CD14-positive monocyte (primary cell): ENCODE results near the gene FOXC1. TPM values are rescaled to one million over a fixed set of nuclear protein-coding genes. Genes with fewer than 3 reads are reported as not detected.

Experiments used
- DNase-seq, 3 donors: peaks; one replicate each; pipeline ENCODE4 v3.0.0-alpha.2; 2011 to 2022
- H2AFZ ChIP-seq: 2 replicates; pipeline ENCODE4 v1.6.0; 2012; ENCODE audit warnings: mild to moderate bottlenecking, low read depth, low read length, inconsistent platforms; ENCODE audit not compliant: insufficient read depth, poor library complexity, severe bottlenecking
- H3K27ac ChIP-seq, 2 donors: 1 replicate in 1 of 2; 2 replicates in 1 of 2; pipeline ENCODE4 v1.5.1; 2012 to 2013; ENCODE audit warnings: low read length in 2 of 2, control low read depth in 1 of 2, inconsistent platforms in 1 of 2, low read depth in 1 of 2, mild to moderate bottlenecking in 1 of 2
- H3K27me3 ChIP-seq, 2 donors: one replicate each; pipeline versions ENCODE4 v1.6.0 to v1.6.1; 2011 to 2013; ENCODE audit warnings: low read length in 2 of 2; ENCODE audit not compliant: control insufficient read depth in 2 of 2, insufficient read depth in 2 of 2
- H3K36me3 ChIP-seq, 2 donors: replicated peaks in 1 of 2; 1 replicate in 1 of 2; 2 replicates in 1 of 2; pipeline versions ENCODE4 v1.5.1 to v1.6.1; 2012 to 2013; ENCODE audit warnings: low read length in 2 of 2, control low read depth in 1 of 2, inconsistent platforms in 1 of 2, mild to moderate bottlenecking in 1 of 2; ENCODE audit not compliant: insufficient read depth in 2 of 2, control insufficient read depth in 1 of 2
- H3K4me1 ChIP-seq, 2 donors: 1 replicate in 1 of 2; 2 replicates in 1 of 2; pipeline versions ENCODE4 v1.5.1 to v1.6.1; 2012 to 2013; ENCODE audit warnings: low read length in 2 of 2, control low read depth in 1 of 2, inconsistent platforms in 1 of 2, mild to moderate bottlenecking in 1 of 2, moderate library complexity in 1 of 2; ENCODE audit not compliant: insufficient read depth in 2 of 2, control insufficient read depth in 1 of 2
- H3K4me2 ChIP-seq: replicated peaks from 2 replicates; pipeline ENCODE3; 2012; ENCODE audit warnings: low read length, moderate library complexity, mild to moderate bottlenecking; ENCODE audit not compliant: poor library complexity, severe bottlenecking; ENCODE audit errors: extremely low read depth
- H3K4me3 ChIP-seq, 3 experiments: fragments of 200-600 bp in 1 of 3; sonication (generic) in 1 of 3; replicated peaks in 1 of 3; 1 replicate in 2 of 3; 2 replicates in 1 of 3; pipeline ENCODE4 v1.5.1; 2011 to 2013; ENCODE audit warnings: low read length in 3 of 3, mild to moderate bottlenecking in 3 of 3, control low read depth in 2 of 3, low read depth in 2 of 3, inconsistent platforms in 1 of 3, moderate library complexity in 1 of 3
- H3K79me2 ChIP-seq: 2 replicates; pipeline ENCODE4 v1.6.0; 2012; ENCODE audit warnings: mild to moderate bottlenecking, control low read depth, inconsistent platforms, low read length, moderate library complexity; ENCODE audit not compliant: insufficient read depth
- H3K9ac ChIP-seq: 2 replicates; pipeline ENCODE4 v1.6.0; 2017; ENCODE audit warnings: low read length, mild to moderate bottlenecking; ENCODE audit not compliant: insufficient read depth, poor library complexity, severe bottlenecking
- H3K9me3 ChIP-seq, 2 donors: replicated peaks in 1 of 2; 1 replicate in 1 of 2; 2 replicates in 1 of 2; pipeline versions ENCODE4 v1.5.1 to v1.6.1; 2012 to 2013; ENCODE audit warnings: low read length in 2 of 2, control low read depth in 1 of 2; ENCODE audit not compliant: control insufficient read depth in 1 of 2, insufficient read depth in 1 of 2
- H4K20me1 ChIP-seq: 2 replicates; pipeline ENCODE4 v1.6.0; 2012; ENCODE audit warnings: mild to moderate bottlenecking, low read length, control low read depth, moderate library complexity; ENCODE audit not compliant: insufficient read depth
- H3K27ac Mint-ChIP-seq, 7 donors: one replicate each; pipeline ENCODE4 v1.8.0; 2020; ENCODE audit warnings: mild to moderate bottlenecking in 7 of 7, mixed read lengths in 7 of 7, moderate library complexity in 6 of 7, inconsistent platforms in 2 of 7
- H3K27me3 Mint-ChIP-seq, 3 donors: one replicate each; pipeline ENCODE4 v1.8.0; 2021 to 2022; ENCODE audit warnings: low read depth in 3 of 3, mild to moderate bottlenecking in 3 of 3, mixed read lengths in 3 of 3, moderate library complexity in 3 of 3, inconsistent platforms in 1 of 3
- H3K36me3 Mint-ChIP-seq, 2 donors: one replicate each; pipeline ENCODE4 v1.8.0; 2020; ENCODE audit warnings: mixed read lengths in 2 of 2, inconsistent platforms in 1 of 2, mild to moderate bottlenecking in 1 of 2
- H3K4me1 Mint-ChIP-seq: one replicate; pipeline ENCODE4 v1.8.0; 2020; ENCODE audit warnings: mild to moderate bottlenecking, mixed read lengths
- H3K4me3 Mint-ChIP-seq, 2 donors: one replicate each; pipeline ENCODE4 v1.8.0; 2020; ENCODE audit warnings: mild to moderate bottlenecking in 2 of 2, mixed read lengths in 2 of 2, moderate library complexity in 1 of 2
- H3K9me3 Mint-ChIP-seq, 7 donors: one replicate each; pipeline ENCODE4 v1.8.0; 2020 to 2022; ENCODE audit warnings: mixed read lengths in 7 of 7, mild to moderate bottlenecking in 6 of 7, moderate library complexity in 6 of 7, inconsistent platforms in 2 of 7
- CTCF ChIP-seq: fragments of 200-600 bp; IDR thresholded peaks from one replicate; pipeline ENCODE4 v1.8.0; 2022; ENCODE audit warnings: antibody characterized with exemption, mild to moderate bottlenecking
- WGBS: methylation state at CpG from one replicate; pipeline ENCODE4 v1.1.5; 2013; ENCODE audit warnings: missing lambda C conversion rate; ENCODE audit not compliant: insufficient coverage; 5-methylcytosine and 5-hydroxymethylcytosine counted together
- intact Hi-C, 2 donors: fragments of 100-400 bp; cut with micrococcal nuclease; formaldehyde crosslinking; loops; one replicate each; pipeline versions ENCODE4 v1.15.0 to v1.15.1; 2023
- polyA plus RNA-seq, 3 donors: library from polyadenylated mRNA; depleted of rRNA in 1 of 3; unstranded in 2 of 3; stranded (reverse) in 1 of 3; fragments of 300-500 nt in 2 of 3; fragments of >200 nt in 1 of 3; fragmentation: Illumina TruSeq in 2 of 3; gene quantifications; 1 replicate in 2 of 3; 2 replicates in 1 of 3; pipeline ENCODE4 v1.2.3, GENCODE V29; 2012 to 2021

Gene FOXC1
- polyA plus RNA-seq, 3 donors, result 0.36 TPM; not detected in 2

- intact Hi-C loops, result no loop called here
- 94% methylated on average over 7 of the region's 11 CpGs for WGBS
These were observed 32.5 kb upstream of the FOXC1 start for GRCh38 chr6:1577146-1577680.

GRCh38 chr6:1577896-1578745 is 31.6 kb upstream of the FOXC1 start:
- Histone ChIP-seq H3K4me2 (no peak overlapping the region), H4K20me1 (no peaks in the 10 kb centered on the region), H3K27me3 (no peaks in the 10 kb centered on the region), H3K79me2 (no peaks in the 10 kb centered on the region), H3K9me3 (no peaks in the 10 kb centered on the region), H3K4me1 (no peaks in the 10 kb centered on the region), H2AFZ (no peak overlapping the region), H3K27ac (no peak overlapping the region), H3K36me3 (no peaks in the 10 kb centered on the region), H3K4me3 (no peak overlapping the region), H3K9ac (no peak overlapping the region)
- H3K4me1 Mint-ChIP-seq, result peaks cover 3% of the 10 kb centered on the region
- no peak overlapping the region for H3K27ac Mint-ChIP-seq
- peaks cover 0 to 2% (median 0%) of the 10 kb centered on the region in 7 donors for H3K9me3 Mint-ChIP-seq
- no peak overlapping the region for H3K4me3 Mint-ChIP-seq
- no peak for TF ChIP-seq CTCF
- intact Hi-C loops, result no loop called here
- H3K36me3 Mint-ChIP-seq, result no peaks in the 10 kb centered on the region
- H3K27me3 Mint-ChIP-seq, result peaks cover 3 to 11% (median 6%) of the 10 kb centered on the region in 3 donors
- WGBS, result 74% methylated on average over 4 of the region's 19 CpGs
- DNase-seq, result no peak

More at GRCh38 chr6:1577146-1577680, 32.5 kb upstream of the FOXC1 start:
- Histone ChIP-seq H2AFZ (no peak overlapping the region), H3K9me3 (no peaks in the 10 kb centered on the region), H3K27me3 (no peaks in the 10 kb centered on the region), H3K4me1 (no peaks in the 10 kb centered on the region), H3K4me3 (no peak overlapping the region), H3K27ac (no peak overlapping the region), H3K36me3 (no peaks in the 10 kb centered on the region), H4K20me1 (no peaks in the 10 kb centered on the region), H3K79me2 (no peaks in the 10 kb centered on the region), H3K9ac (no peak overlapping the region), H3K4me2 (no peak overlapping the region)
- H3K27me3 Mint-ChIP-seq, result peaks cover 3 to 8% (median 4%) of the 10 kb centered on the region in 3 donors
- no peak overlapping the region for H3K4me3 Mint-ChIP-seq
- peaks cover 0 to 2% (median under 1%) of the 10 kb centered on the region in 7 donors for H3K9me3 Mint-ChIP-seq
- no peaks in the 10 kb centered on the region for H3K36me3 Mint-ChIP-seq
- DNase-seq, result no peak
- H3K27ac Mint-ChIP-seq, result no peak overlapping the region
- peaks cover 3% of the 10 kb centered on the region for H3K4me1 Mint-ChIP-seq
- no peak for TF ChIP-seq CTCF
